ENCODE results near the gene SLC1A3.

Gene SLC1A3

DNA sequence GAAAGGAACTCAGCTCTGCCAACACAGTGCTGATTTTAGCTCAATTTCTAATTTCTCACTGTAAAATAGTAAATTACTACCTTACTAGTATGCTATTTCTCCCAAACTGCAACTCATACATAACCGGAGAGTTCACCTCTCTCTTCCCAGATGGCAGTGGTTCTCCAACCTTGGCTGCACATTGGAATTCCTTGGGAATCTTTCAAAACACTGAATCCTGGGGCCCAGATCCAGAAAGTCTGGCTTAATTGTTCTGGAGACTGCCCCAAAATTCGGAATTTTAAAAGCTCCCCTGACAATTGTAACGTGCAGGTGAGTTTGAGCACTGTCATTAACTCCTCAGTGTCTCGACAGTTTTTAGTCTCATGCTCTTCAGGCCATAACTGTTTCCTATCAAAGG, 100.3 kb downstream of the SLC1A3 start:
- Histone ChIP-seq H3K27me3 (no peaks in the 10 kb centered on the region), H3K4me1 (no peaks in the 10 kb centered on the region), H3K4me2 (no peak overlapping the region), H3K27ac (no peak overlapping the region), H3K9ac (no peak overlapping the region), H3K9me3 (peaks cover 16% of the 10 kb centered on the region), H3K4me3 (no peak overlapping the region), H4K20me1 (no peaks in the 10 kb centered on the region), H3K36me3 (no peaks in the 10 kb centered on the region)
- no peak for TF ChIP-seq Cebpa-rat (IDR thresholded peaks at IDR 0.05)

DNA sequence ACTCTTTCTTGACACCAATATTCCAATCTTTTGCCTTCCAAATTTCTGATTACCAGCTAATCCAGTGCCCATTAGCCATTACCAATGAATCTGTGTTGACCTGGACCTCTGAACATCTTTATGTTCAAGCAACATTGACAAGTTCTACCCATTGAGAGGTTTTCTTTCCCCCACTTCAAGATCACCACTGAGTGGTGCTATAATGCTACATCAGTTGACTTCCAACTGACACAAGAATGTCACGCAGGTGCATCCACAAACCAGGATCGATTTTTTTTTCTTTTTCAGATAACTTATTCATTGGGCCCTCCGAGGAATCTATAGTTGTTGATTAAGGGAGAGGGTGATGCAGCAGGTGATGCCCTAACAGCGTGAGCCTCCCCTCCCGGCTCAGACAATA, 102.6 kb downstream of the SLC1A3 start:
- H3K27me3 ChIP-seq, result no peaks in the 10 kb centered on the region
- H3K36me3 ChIP-seq, result no peaks in the 10 kb centered on the region
- H3K9ac ChIP-seq, result no peak overlapping the region
- no peak overlapping the region for H3K4me3 ChIP-seq
- H4K20me1 ChIP-seq, result no peaks in the 10 kb centered on the region
- H3K9me3 ChIP-seq, result peaks cover 16% of the 10 kb centered on the region
- H3K27ac ChIP-seq, result no peak overlapping the region
- TF ChIP-seq Cebpa-rat (IDR thresholded peaks at IDR 0.05), result no peak
- no peaks in the 10 kb centered on the region for H3K4me1 ChIP-seq
- no peak overlapping the region for H3K4me2 ChIP-seq

DNA sequence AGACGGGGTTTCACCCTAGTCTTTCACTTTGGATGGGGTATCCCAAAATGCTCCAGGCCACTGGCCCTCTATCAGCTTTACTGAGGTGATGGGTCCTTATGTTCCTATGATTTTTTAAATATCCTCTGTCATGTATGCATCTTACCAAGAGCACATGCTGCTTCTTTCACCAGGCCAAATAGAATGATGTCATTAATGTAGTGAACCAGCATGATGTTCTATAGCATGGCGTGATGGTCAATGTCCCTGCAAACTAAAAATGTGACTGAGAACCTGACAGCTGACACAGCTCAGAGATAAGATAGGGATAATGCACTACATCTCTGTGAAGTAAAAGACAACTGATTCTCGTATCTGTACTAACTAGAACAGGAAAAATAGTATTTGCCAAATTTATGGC, 103.6 kb downstream of the SLC1A3 start:
- H3K4me1 ChIP-seq, result no peaks in the 10 kb centered on the region
- no peak overlapping the region for H3K4me2 ChIP-seq
- no peaks in the 10 kb centered on the region for H3K27me3 ChIP-seq
- peaks cover 16% of the 10 kb centered on the region for H3K9me3 ChIP-seq
- no peaks in the 10 kb centered on the region for H3K36me3 ChIP-seq
- TF ChIP-seq Cebpa-rat (IDR thresholded peaks at IDR 0.05), result no peak
- H3K9ac ChIP-seq, result no peak overlapping the region
- H3K27ac ChIP-seq, result no peak overlapping the region
- H4K20me1 ChIP-seq, result no peaks in the 10 kb centered on the region
- no peak overlapping the region for H3K4me3 ChIP-seq

DNA sequence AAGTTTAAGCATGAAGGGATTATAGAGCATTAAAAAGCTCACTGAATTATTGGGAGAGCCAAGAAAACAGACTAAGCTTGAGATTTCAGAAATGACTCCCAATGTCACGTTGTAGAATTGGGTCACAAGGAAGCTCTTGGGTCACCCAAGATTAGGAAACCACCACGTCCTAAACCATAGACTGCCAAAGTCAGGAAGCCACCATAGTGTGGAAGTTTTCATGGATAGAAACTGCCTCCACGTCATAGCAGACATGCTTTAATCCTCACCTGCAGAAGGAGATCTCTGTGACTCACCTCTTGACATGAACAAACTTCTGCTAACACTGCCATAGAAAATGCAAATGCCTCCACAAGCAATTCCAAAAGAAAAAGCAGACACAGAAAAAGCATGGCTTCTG, 106.3 kb downstream of the SLC1A3 start:
- Histone ChIP-seq H4K20me1 (no peaks in the 10 kb centered on the region), H3K27ac (no peak overlapping the region), H3K27me3 (no peaks in the 10 kb centered on the region), H3K9ac (no peak overlapping the region), H3K4me2 (no peak overlapping the region), H3K36me3 (no peaks in the 10 kb centered on the region), H3K4me3 (no peak overlapping the region), H3K4me1 (no peaks in the 10 kb centered on the region), H3K9me3 (peaks cover 9% of the 10 kb centered on the region)
- no peak for TF ChIP-seq Cebpa-rat (IDR thresholded peaks at IDR 0.05)

DNA sequence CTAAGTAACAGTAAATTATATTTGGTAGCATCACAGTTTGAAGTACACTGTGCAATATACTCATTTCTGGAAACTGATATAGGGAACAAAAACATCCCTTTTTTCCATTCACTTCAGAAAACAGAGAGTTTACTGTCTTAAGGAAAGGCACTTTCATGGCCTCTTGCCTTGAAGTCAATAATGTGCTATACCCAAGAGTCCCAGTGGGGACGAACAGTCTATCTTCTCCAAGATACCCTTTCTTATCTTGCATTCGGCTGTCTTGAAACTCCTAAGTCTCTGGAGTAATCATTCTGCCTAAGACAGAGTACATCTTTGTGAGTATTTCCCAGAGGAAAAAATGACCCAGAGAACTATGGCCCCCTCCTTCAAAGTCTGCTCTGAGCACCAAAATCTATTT, 107.1 kb downstream of the SLC1A3 start:
- H3K9me3 ChIP-seq, result peaks cover under 1% of the 10 kb centered on the region; the same call in 1 of the 2 replicates
- no peak for TF ChIP-seq Cebpa-rat (IDR thresholded peaks at IDR 0.05)
- H3K27ac ChIP-seq, result no peak overlapping the region
- no peaks in the 10 kb centered on the region for H3K36me3 ChIP-seq
- no peak overlapping the region for H3K9ac ChIP-seq
- no peaks in the 10 kb centered on the region for H3K4me1 ChIP-seq
- H3K27me3 ChIP-seq, result no peaks in the 10 kb centered on the region
- H3K4me3 ChIP-seq, result no peak overlapping the region
- H3K4me2 ChIP-seq, result no peak overlapping the region
- H4K20me1 ChIP-seq, result no peaks in the 10 kb centered on the region

DNA sequence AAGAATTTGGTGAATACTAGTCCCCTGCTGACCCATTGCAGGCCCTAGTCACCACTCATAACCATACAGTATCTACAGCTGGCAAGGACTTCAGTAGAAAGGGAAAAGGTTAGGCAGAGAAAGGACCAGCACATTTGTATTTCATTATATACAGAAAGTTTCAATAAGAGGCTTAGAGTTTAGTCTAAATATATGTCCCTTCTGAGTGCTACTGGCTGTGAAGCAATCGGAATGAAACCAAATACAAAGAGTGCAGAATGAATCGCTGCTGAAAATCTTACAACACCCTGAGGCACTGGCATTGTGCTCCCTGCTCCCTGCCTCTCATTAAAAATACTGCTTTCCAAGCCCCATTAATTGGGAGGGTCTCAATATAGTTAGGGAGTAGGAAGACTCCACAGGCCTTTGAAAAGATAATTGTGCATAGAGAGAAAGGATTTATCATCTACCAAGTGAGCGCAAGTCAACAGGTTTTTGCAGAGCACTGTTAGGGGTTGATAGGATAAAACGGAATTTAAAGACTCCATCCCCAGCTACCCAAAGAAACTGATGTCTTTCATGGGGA, 110.8 kb downstream of the SLC1A3 start:
- H3K36me3 ChIP-seq, result no peaks in the 10 kb centered on the region
- no peak overlapping the region for H3K4me2 ChIP-seq
- no peaks in the 10 kb centered on the region for H3K27me3 ChIP-seq
- no peak overlapping the region for H3K27ac ChIP-seq
- H3K9ac ChIP-seq, result no peak overlapping the region
- H3K4me3 ChIP-seq, result no peak overlapping the region
- 0 out of 2 replicates have a peak, but pooled peaks cover 4% of the 10 kb centered on the region for H3K4me1 ChIP-seq
- TF ChIP-seq Cebpa-rat (IDR thresholded peaks at IDR 0.05), result no peak
- no peaks in the 10 kb centered on the region for H4K20me1 ChIP-seq
- no peaks in the 10 kb centered on the region for H3K9me3 ChIP-seq

DNA sequence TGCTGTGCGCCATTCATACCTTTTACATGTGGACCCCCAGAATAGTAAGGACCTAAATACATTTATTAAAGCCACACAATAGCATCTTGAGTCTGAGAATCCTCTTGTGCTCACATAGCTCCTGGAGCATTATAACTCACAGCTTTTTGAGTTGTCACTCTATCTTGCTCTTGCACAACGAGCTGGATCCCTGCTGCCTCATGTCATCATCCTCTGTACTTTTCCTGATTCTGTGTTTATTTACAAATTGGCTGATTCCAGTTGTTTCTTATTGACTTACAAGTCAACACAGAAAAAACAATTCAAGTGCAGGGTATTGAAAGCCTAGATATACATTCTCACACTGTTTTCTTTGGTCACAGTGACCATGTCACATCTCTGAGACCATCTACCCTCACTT, 112.9 kb downstream of the SLC1A3 start:
- Histone ChIP-seq H3K27me3 (no peaks in the 10 kb centered on the region), H4K20me1 (no peaks in the 10 kb centered on the region), H3K4me1 (peaks cover 21% of the 10 kb centered on the region), H3K9ac (no peak overlapping the region), H3K4me2 (no peak overlapping the region), H3K36me3 (no peaks in the 10 kb centered on the region), H3K27ac (no peak overlapping the region), H3K4me3 (no peak overlapping the region), H3K9me3 (no peaks in the 10 kb centered on the region)
- TF ChIP-seq Cebpa-rat (IDR thresholded peaks at IDR 0.05), result no peak

DNA sequence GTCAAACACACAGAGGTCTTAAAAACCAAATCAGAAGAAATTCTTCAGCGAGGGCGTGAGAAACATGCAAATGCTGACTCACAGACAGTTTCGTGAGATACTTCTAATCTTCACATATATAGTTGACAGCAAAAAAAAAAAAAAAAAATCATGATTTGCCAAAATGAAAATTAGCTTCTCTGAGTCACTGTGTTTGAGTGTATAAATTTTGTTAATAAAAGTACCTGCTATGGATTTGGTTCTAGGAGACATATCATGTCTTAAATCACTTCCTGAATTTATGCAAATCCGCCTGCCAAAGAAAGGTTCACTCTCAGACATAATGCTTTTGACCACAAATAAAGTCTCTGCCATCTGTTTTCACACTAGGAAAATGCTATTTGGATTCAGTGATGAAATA, 114.3 kb downstream of the SLC1A3 start:
- Histone ChIP-seq H3K27ac (no peak overlapping the region), H3K4me2 (no peak overlapping the region), H3K9ac (no peak overlapping the region), H3K4me3 (no peak overlapping the region), H3K9me3 (no peaks in the 10 kb centered on the region), H4K20me1 (no peaks in the 10 kb centered on the region), H3K27me3 (no peaks in the 10 kb centered on the region), H3K36me3 (no peaks in the 10 kb centered on the region), H3K4me1 (peaks cover 30% of the 10 kb centered on the region)
- no peak for TF ChIP-seq Cebpa-rat (IDR thresholded peaks at IDR 0.05)

DNA sequence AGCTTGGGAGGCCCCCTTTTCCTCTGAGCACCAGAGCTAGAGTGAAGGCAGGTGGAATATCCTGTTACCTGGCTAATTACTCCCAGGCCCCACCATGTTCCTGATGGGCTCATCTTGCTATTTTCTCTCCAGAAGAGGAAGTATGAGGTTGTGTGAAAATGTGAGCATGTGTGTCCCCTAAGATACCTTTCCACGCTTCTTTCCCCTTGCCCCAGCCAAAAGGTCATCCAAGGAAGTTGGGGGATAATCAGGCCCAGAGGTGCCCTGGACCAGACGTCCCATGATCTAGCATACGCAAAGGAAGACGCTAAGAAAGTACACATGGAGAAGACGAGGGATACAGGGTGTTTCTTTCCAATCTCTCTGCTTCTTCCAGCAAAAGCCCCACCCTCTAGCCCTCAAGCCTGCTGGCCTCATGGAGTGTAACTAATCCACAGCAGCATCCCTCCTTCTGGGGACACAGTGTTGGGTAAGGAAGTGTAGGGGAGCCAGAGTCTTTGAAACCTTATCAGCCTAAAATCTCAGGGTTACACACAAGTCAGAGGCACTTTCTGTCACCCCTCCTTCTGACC, 115.3 kb downstream of the SLC1A3 start:
- Histone ChIP-seq H3K27me3 (no peaks in the 10 kb centered on the region), H3K36me3 (no peaks in the 10 kb centered on the region), H3K9ac (no peak overlapping the region), H3K4me3 (no peak overlapping the region), H3K4me2 (no peak overlapping the region), H3K9me3 (no peaks in the 10 kb centered on the region), H3K4me1 (peaks cover 30% of the 10 kb centered on the region), H3K27ac (no peak overlapping the region), H4K20me1 (no peaks in the 10 kb centered on the region)
- no peak for TF ChIP-seq Cebpa-rat (IDR thresholded peaks at IDR 0.05)

DNA sequence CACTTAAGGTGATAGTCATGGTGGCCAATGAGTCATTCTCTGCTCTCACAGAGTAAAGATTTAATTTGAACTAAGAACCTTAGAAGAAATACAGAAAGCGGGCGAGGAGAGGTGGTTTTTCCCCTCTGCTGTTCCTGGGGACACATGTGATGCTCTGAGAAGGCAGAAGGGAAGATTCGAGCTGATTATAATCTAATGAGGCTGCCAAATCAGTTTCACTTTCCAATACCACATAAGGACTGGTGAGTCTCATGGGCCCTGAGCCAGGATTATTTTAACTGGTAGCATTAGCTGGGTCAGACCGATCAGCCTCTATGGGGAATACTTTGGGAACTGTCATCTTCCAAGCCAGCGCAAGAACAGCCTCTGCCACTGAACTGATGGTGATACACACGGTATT, 116.5 kb downstream of the SLC1A3 start:
- Histone ChIP-seq H3K9ac (no peak overlapping the region), H3K4me2 (peak overlapping the region; percentile 54), H3K27me3 (no peaks in the 10 kb centered on the region), H3K4me1 (peaks cover 30% of the 10 kb centered on the region), H3K27ac (no peak overlapping the region), H3K9me3 (no peaks in the 10 kb centered on the region), H3K4me3 (no peak overlapping the region), H3K36me3 (no peaks in the 10 kb centered on the region), H4K20me1 (no peaks in the 10 kb centered on the region)
- TF ChIP-seq Cebpa-rat (IDR thresholded peaks at IDR 0.05), result no peak

DNA sequence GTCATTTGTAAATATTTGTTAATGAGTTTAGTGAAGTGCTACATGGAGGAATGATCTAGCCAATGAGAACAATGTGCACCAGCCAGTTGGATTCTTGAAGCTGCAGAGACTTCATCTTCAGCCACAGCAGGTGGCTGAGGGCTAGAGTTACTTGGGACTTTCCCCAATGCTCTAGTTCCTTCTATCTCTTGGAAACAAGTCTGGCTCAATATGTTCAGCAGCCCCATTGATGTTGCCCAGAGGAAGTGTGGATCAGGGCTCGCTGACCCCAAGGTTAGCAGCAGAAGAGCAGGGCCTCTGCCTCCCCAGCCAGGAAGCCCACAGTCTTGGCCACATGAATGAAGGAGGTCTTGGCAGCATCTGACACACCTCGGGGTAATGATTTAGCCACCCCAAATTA, 117.5 kb downstream of the SLC1A3 start:
- H3K9ac ChIP-seq, result no peak overlapping the region
- H3K27me3 ChIP-seq, result no peaks in the 10 kb centered on the region
- no peak for TF ChIP-seq Cebpa-rat (IDR thresholded peaks at IDR 0.05)
- no peaks in the 10 kb centered on the region for H3K9me3 ChIP-seq
- H3K4me2 ChIP-seq, result peak overlapping the region; percentile 54
- no peaks in the 10 kb centered on the region for H4K20me1 ChIP-seq
- H3K4me3 ChIP-seq, result no peak overlapping the region
- no peak overlapping the region for H3K27ac ChIP-seq
- H3K4me1 ChIP-seq, result peaks cover 30% of the 10 kb centered on the region
- H3K36me3 ChIP-seq, result no peaks in the 10 kb centered on the region
